Stimulated activated CD4-positive, alpha-beta T cell treated with anti-CD3 and anti-CD28 coated beads, Interleukin-12 subunit alpha, Interleukin-12 subunit beta, amount 100 ng/mL, for 48 hours (primary cell): ENCODE measurements around the gene DAGLB.
"Not testable (repeated sequence)": the region's sequence is repeated elsewhere in the genome, so short reads cannot be mapped to it uniquely, and the experiment has no call there.

Experiments
- DNase-seq, 3 donors: peaks; one replicate each; pipeline ENCODE4 v3.0.0-alpha.2; 2020; ENCODE audit warnings: low read depth in 2 of 3, low spot score in 1 of 3

DAGLB gene

DNA sequence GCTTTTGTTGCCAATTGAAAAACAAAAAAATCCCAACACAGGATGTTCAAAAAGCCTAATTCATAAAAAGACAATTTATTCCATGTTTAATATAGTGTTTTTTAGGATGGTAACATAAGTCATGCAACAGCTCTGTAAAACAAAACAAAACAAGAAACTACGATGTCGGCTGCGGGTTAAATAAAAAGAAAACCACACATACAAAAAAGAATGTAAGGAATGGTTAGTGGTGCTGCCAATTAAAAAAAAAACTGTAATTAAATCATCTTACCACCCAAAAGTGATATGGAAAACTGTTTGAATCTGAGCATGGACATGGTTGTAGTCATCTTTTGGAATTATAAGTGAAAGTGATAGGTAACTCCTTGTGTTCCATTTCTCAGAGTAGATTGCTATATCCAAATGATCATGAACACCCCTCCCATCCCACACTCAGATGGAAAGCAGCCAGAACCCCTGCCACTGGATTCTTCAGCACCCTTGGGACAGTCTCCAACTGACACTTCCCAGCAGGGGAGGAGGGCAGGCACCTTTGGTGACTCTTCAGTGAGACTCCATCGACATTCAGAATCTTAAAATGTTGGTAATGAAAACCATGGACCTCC is 14.3 kb upstream of the DAGLB start:
- no peak for DNase-seq

DNA sequence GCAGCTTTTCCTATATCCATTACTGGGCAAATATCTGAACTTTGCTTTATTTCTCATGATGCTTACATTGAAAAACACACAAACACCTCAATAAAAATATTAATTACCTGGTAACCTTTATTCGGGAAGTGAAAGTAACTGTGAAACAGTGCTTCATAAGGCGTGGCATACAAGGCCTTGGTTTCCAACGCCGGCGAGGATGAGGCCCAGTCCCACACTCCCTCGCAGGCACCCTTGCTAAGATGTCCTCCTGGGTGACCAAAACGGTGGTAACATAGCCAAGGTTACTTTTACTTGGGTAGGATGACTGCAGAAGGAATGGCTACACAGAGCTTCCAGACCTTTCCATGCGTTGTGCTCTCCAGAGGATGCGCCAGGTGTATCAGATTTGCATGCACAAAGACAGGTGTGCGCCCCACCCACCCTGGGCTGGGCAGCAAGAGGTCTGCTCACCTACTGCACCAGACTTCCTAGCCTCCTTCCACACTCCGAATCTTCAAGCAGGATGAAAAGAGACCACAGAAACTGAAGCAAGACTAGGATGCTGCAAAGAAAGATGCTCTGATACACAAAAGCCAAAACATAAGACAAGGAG is 13.3 kb upstream of the DAGLB start:
- no peak for DNase-seq

DNA sequence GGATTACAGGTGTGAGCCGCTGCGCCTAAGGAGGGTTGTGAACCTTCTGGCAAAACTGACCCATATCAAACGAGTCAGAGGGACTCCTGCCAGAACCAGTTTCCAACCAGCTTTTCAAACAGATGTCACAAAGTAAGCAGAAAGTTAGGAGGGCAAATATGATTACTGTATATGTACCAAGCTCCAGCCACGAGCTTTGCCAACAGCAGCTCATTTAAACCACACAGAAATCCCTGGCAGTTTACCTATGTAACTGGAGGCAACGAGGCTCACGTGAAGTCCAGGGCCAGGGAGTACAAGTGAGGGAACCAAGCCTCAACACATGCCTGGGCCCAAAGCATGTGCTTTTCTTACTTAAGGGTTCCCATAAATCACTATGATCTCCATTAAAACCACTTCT is 12.5 kb upstream of the DAGLB start:
- no peak for DNase-seq

DNA sequence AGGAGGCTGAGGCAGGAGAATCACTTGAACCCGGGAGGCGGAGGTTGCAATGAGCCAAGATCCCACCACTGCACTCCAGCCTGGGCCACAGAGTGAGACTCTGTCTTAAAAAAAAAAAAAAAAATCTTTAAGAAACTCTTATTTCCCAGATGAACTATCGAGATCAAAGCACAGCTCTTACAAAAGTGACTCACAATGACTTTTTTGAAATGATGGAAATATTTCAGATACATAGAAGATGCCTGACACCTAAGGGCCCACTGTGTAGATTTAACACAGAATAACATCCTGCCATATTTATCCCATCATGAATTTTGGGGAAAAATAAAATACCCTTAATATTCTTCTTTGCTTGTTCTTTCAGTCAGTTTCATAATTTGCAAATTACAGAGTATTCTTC is 10.9 kb upstream of the DAGLB start:
- DNase-seq: not testable (repeated sequence)

DNA sequence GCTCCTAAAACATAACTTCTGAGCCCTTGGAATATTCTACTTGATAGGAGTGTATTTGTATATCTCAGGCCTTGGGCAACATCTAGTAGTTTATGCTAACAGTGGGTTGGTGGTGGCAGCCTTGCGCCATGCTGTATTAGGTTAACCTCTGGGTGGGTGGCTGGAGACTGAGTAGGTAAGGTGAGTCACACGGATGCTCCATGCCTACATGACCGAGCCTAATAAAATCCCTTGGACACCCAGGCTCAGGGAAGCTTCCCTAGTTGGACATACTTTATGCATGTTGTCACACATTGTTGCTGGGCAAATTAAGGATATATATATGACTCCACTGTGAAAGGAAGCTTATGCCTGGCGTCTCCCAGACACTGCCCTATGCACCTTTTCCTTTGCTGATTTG is 6.0 kb upstream of the DAGLB start:
- no peak for DNase-seq

DNA sequence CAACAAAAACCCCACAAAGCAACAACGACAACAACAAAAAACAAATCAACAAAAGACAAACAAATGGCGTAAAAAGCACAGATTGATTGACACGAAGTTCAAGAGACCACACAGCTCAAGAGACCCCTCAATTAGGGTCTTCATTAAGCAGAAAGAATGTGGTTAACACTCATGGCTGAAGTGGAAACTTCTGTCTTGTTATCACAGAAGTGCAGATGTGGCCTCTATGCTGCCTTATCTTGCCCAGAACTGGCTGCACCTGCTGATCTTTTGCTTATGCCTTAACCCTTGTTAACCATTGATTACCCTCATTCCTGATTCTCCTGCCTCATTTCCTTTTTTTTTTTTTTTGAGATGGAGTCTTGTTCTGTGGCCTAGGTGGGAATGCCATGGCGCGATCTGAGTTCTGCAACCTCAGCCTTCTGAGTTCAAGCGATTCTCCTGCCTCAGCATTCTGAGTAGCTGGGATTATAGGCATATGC is 3.5 kb upstream of the DAGLB start:
- no peak for DNase-seq

DNA sequence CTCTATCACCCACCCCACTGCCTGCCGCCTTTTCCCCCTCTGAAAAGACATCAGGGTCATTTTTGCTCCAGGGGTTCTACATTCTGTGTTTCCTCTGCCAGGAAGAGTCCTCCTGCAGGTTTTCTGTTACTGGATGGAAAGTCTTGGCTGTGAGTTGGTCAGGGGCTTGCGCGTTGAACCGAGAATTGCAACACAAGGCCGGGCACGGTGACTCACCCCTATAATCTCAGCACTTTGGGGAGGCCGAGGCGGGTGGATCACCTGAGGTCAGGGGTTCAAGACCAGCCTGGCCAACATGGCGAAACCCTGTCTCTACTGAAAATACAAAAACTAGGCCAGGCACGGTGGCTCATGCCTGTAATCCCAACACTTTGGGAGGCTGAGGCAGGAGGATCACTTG is 2.8 kb upstream of the DAGLB start:
- not testable (repeated sequence) for DNase-seq

DNA sequence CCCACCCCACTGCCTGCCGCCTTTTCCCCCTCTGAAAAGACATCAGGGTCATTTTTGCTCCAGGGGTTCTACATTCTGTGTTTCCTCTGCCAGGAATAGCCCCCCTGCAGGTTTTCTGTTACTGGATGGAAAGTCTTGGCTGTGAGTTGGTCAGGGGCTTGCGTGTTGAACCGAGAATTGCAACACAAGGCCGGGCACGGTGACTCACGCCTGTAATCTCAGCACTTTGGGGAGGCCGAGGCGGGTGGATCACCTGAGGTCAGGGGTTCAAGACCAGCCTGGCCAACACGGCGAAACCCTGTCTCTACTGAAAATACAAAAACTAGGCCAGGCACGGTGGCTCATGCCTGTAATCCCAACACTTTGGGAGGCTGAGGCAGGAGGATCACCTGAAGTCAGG is 2.1 kb upstream of the DAGLB start:
- DNase-seq: not testable (repeated sequence)

DNA sequence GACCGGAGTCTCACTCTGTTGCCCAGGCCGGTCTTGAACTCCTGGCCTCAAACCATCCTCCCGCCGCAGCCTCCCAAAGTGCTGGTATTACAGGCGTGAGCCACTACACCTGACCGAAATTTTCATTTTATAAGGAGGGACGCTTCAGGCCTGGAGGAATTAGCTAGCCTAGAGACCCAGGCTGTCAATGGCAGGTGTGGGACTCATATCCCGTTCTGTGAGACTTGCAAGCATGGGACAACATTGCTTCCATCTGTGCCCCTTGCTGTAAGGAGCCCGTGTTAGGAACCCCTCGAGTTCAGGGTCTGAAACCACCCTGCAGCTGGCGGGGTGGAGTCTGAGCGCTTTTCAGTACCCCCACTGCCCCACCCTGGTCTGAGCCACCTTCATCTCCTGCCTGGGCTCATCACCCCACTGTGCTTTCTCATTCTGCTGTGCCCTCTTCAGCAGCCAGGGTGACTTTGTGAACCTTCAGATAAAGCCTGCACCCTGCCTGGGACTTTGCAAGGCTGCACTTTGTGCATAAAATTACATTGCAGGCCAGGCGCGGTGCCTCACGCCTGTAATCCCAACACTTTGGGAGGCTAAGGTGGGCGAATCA is 1.3 kb upstream of the DAGLB start:
- DNase-seq: no peak

DNA sequence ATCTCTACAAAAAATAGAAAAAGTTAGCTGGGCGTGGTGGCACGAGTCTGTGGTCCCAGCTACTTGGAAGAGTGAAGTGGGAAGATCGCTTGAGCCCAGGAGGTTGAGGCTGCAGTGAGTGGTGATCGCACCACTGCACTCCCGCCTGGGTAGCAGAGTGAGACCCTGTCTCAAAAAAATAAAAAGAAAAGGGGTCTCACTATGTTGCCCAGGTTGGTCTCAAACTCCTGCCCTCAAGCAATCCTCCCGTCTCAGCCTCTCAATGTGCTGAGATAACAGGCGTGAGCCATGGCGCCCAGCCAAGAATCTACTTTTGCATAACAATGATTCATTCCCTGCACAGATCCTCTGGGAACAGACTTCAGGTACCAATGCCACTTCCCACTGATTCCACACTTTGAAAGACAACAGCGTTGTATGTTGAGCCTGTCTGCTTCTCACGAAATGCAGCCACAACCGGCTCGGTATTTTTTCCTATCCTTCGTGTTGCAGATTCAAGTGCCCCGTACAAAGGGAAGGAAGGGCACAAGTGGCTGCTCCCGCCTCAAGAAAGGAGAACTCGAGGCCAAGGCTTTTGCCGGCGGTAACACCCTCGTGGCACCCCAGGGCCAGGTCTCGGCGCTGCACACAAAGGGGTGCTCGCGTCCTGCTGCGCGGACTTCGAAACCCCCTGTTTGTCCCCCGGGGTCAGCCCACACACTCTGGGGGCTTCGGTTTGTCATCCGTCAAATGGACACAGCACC is 745 bp downstream of the DAGLB start:
- peak in 1 of 3 donors; percentile 22 for DNase-seq

DNA sequence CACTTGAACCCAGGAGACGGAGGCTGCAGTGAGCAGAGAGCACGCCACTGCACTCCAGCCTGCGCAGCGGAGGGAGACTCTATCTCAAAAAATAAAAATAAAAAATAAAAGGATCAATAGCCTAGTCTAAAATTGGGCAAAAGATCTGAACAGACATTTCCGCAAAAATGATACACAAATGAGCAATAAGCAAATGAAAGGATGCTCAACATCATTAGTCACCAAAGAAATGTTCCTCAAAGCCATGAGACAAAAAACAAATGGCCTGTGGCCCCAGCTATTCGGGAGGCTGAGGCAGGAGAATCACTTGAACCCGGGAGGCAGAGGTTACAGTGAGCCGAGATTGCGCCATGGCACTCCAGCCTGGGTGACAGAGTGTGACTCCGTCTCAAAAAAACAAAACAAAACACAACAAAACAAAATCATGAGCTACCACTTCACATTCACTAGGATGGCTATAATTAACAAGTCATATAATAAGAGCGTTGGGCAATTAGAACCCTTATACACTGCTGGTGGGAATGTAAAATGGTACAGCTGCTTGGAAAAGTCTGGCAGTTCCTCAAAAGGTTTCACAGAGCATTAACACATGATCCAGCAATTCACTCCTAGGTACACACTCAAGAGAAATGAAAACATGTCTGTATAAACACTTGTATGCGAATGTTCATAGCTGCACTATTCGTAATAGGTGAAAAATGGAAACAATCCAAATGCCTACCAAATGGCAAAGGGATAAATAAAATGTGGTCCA is 3.1 kb downstream of the DAGLB start:
- no peak for DNase-seq

DNA sequence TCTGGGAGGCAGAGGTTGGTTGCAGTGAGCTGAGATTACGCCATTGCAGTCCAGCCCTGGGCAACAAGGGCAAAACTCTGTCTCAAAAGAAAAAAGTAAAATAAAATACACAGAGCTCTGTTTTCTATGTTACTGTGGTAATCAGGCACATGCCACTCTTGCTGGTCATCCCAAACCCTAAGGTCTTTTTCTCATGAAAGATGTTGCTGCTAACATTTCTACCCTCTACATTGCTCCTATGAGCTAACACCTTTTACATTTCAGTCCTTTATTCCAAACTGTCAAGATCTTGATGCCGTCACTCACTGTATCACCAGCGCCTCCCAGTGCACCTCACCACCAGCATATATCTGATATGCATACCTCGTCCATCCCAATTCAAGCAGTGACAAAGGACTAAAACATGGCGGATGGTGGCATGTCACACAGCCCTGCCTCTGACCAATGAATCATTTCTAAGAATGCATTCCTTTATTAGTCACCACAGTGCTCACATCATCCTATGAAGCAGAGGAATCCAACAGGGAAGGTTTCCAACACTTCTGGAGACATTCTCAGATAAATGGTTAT is 4.3 kb downstream of the DAGLB start:
- no peak for DNase-seq

DNA sequence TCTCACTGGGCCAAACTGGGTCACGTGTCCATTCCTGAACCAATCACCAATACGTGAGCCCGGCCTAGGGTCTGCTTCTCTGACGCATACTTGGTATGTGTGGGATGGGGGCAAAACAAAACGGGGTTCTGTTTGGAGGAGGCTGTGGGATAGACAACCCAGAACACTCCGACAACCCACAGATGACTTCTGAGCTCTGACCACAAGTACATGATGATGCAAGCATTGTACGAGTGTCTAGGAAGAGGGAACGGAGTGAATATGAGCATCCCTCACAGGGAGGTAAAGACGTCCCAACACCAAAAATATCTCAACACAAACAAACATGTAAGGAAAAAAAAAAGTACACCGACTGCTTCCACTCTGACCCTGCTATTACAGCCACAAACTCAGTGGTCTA is 5.6 kb downstream of the DAGLB start:
- DNase-seq: no peak

DNA sequence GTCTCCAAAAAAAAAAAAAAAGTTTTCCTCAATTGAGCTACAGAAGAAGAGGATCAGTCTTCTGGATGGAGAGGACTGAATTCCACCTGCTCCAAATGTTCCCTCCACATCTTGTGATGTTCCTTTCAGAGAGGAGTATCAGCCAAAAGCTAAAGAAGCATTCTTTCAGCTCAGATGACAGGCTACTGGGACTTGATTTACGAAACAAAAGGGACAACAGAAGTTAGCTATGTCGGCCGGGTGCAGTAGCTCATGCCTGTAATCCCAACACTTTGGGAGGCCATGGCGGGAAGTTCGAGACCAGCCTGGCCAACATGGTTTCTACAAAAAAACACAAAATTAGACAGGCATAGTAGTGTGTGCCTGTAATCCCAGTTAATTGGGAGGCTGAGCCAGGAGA is 7.4 kb downstream of the DAGLB start:
- DNase-seq: no peak

DNA sequence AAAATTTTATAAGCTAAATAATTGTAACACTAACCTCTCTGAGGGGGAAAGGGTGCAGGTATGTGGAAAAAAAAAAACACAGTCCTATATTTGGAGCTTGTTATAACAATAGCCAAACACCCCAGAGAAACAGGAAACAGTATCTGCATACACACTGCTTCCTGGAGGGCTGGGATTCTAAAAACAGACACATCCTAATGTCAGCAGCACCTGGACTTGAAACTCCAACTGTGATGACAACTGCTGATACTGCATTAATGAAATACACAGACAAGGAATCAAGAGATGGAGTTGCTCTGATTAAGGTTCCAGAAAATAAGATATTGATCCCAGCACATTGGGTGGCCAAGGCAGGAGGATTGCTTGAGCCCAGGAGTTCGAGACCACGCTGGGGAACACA is 9.3 kb downstream of the DAGLB start:
- DNase-seq: no peak

DNA sequence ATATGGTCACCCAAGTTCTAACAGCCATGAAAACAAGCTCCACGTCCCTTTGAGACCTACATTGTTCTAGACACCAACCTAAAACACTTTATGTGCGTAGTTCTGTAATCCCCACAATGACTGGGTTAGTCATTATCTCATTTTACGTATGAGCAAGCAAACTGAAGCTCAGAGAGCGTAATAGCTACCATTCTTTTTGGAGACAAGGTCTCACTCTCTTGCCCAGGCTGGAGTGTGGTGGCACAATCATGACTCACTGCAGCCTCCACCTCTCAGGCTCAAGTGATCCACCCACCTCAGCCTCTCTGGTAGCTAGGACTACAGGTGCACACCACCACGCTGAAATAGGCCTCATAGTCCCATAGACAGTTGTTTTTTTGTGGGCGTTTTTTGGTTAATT is 10.5 kb downstream of the DAGLB start:
- peak in 2 of 3 donors; percentile 9 to 21 for DNase-seq

DNA sequence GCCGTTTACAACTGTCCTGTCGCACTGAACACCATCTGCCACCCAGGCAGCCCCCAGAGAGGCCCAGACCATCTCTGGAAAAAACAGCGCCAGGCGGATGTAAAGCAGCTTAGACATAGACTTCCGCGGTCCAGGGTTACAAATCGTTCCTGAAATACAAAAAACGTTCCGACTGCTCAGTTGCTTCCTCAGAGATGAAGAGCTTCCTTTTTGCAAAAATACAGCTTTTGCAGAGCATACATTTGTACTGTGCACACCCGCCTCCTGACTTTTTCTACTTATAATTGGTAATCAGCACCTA is 11.4 kb downstream of the DAGLB start:
- no peak for DNase-seq

DNA sequence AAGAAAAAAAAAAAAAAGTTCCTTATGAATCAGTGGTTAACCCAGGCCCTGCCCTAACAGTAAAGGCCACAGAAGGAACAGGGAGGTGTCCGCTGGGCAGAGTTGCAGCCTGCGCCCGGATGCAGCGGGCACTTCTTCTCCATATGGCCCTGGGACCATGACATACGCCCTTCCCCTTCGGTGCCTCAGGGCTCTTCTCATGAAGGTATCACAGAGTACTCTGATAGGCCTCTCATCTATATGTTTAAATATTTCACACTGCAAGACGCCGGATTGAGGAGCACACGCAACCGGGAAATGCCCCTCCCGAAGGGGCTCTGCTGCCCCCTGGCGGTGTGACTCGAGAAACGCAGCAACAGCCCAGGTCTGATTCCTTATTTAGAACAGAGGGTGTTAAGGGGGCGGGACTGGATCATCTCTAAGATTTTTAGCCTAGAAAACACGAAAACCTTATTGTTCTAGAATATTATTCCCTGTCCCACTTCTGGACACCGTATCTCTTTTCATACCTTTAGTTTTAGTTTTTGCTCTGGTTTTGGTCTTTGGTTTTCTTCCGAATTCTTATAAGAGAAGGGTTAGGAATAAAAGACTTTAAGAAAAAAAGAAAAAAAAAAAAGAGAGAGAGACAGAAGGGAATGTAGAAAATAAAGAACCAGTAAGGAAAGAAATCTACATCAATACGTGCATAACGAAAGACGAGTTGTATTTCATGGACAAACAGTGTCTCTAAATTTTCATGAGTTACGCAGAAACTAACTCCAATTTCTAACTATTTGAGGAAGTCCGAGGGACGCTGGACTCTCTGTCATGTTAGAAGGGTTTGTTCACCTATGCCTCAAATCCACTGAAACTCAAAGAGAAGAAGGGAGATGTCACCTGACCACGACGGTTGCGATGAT is 12.0 kb downstream of the DAGLB start:
- DNase-seq: peak; percentile 76 to 85 (median 77)

DNA sequence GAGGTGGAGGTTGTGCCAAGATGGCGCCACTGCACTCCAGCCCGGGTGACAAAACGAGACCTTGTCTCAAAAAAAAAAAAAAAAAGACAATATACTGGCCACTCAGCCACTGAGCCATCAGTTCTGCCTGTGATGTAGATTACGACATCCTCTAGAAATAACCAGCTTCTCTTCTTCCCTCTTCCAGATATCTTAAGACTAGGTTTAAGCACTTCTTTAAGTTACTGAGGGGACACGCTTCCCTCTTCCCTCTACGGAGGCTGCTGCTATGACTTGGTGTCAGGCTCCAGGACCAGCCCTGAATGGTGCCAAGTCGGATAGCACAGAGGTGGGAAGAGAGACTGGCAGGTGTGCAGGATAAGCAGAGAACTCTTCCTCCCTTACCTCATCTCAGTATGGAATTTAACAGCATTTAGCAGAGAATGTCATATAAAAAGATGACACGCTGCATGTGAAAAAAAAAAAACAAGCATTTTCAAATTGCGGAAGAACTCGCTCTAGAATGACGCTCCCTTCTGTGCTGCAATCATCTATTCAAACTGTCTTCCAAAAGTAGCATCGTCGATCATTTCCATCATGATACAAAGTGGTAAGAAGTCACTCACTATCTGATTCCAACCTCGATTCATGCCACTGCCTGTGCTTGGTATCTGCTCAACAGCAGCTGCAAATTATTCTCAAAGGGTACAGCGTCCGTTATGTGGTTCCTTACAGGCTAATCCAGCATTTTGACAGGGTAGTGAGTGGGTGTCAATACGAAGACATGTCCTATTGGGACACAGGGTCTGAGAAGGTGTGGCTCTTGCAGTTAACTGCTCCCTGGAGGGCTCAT is 13.8 kb downstream of the DAGLB start:
- no peak for DNase-seq
